ENCODE measurements around the gene AURKA.

The AURKA gene

DNA sequence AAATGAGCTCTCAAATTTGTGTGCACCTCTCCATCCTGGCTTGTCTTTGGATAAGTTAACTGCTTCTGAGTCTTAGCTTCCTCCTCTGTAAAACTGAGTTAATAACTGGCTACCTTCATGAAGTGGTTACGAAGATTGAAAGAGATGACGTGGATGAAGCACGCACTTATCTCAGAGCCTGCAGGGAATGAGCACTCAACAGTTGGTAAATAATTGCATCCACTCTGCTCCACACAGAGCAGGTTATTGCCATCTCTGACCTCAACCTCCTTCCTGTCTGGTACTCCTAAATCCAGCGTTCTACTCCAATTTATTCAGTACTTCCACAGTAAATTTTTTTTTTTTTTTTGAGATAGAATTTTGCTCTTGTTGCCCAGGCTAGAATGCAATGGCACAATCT, 6.9 kb downstream of the AURKA start:
- Histone ChIP-seq H3K9ac (ENCODE audit: low read length) (no peak overlapping the region), H3K79me2 (ENCODE audit: low read length) (peaks cover 78% of the 10 kb centered on the region), H3K27ac (ENCODE audit: low read length) (no peak overlapping the region), H3K9me3 (replicated peaks; ENCODE audit: insufficient read depth, low read length) (no peaks in the 10 kb centered on the region), H3K4me2 (ENCODE audit: low read depth, low read length) (no peak overlapping the region), H2AFZ (ENCODE audit: low read length) (no peak overlapping the region), H3K4me3 (ENCODE audit: low read length) (no peak overlapping the region), H3K27me3 (replicated peaks; ENCODE audit: insufficient read depth, low read length) (no peaks in the 10 kb centered on the region), H3K9me2 (replicated peaks; ENCODE audit: insufficient read depth, low read length) (no peaks in the 10 kb centered on the region), H3K4me1 (ENCODE audit: low read length) (no peaks in the 10 kb centered on the region), H3F3A (ENCODE audit: insufficient read depth, low read length) (no peaks in the 10 kb centered on the region), H3K36me3 (replicated peaks; ENCODE audit: insufficient read depth, low read length) (peaks cover 12% of the 10 kb centered on the region; the same call in 1 of the 2 replicates), H4K20me1 (ENCODE audit: insufficient read depth, low read length) (no peaks in the 10 kb centered on the region)
- TF ChIP-seq EZH2 (optimal IDR thresholded peaks at IDR 0.05; ENCODE audit: low read depth, low read length) = no peak
- TF ChIP-seq, protein P1, sequence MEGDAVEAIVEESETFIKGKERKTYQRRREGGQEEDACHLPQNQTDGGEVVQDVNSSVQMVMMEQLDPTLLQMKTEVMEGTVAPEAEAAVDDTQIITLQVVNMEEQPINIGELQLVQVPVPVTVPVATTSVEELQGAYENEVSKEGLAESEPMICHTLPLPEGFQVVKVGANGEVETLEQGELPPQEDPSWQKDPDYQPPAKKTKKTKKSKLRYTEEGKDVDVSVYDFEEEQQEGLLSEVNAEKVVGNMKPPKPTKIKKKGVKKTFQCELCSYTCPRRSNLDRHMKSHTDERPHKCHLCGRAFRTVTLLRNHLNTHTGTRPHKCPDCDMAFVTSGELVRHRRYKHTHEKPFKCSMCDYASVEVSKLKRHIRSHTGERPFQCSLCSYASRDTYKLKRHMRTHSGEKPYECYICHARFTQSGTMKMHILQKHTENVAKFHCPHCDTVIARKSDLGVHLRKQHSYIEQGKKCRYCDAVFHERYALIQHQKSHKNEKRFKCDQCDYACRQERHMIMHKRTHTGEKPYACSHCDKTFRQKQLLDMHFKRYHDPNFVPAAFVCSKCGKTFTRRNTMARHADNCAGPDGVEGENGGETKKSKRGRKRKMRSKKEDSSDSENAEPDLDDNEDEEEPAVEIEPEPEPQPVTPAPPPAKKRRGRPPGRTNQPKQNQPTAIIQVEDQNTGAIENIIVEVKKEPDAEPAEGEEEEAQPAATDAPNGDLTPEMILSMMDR (IDR thresholded peaks at IDR 0.05; ENCODE audit: low read length) = no peak
- TF ChIP-seq EZH2phosphoT487 (IDR thresholded peaks at IDR 0.05; ENCODE audit: low read length) = no peak
- no peak for DNase-seq

DNA sequence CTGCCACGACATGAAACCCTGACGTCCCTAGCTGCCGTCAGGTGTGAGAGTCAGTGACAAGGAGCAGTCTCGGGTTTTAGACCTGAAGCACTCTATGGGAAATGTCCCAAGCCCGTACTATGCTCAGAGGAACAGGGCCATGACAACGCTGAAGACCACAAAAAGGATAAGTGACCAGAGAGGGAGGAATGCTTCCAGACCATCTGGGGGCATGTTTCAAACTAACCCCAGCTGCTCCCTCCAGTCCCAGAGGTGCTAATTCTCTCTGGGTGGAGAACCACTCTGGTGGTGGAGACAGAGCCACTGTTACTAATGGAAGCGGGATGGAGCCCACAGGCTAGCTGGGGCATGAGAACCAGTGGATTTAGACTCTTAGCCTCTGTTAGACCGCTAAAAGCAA, 8.7 kb downstream of the AURKA start:
- H3K79me2 ChIP-seq (ENCODE audit: low read length) = peaks cover 74% of the 10 kb centered on the region
- no peaks in the 10 kb centered on the region for H3K4me1 ChIP-seq (ENCODE audit: low read length)
- no peaks in the 10 kb centered on the region for H3K9me3 ChIP-seq (replicated peaks; ENCODE audit: insufficient read depth, low read length)
- no peak overlapping the region for H3K4me3 ChIP-seq (ENCODE audit: low read length)
- H3K9me2 ChIP-seq (replicated peaks; ENCODE audit: insufficient read depth, low read length) = no peaks in the 10 kb centered on the region
- H3F3A ChIP-seq (ENCODE audit: insufficient read depth, low read length) = no peaks in the 10 kb centered on the region
- no peak overlapping the region for H3K27ac ChIP-seq (ENCODE audit: low read length)
- H2AFZ ChIP-seq (ENCODE audit: low read length) = no peak overlapping the region
- H3K27me3 ChIP-seq (replicated peaks; ENCODE audit: insufficient read depth, low read length) = no peaks in the 10 kb centered on the region
- TF ChIP-seq EZH2phosphoT487 (IDR thresholded peaks at IDR 0.05; ENCODE audit: low read length) = no peak
- TF ChIP-seq, protein P1 (IDR thresholded peaks at IDR 0.05; ENCODE audit: low read length) = no peak
- no peak for TF ChIP-seq EZH2 (optimal IDR thresholded peaks at IDR 0.05; ENCODE audit: low read depth, low read length)
- no peaks in the 10 kb centered on the region for H4K20me1 ChIP-seq (ENCODE audit: insufficient read depth, low read length)
- H3K36me3 ChIP-seq (replicated peaks; ENCODE audit: insufficient read depth, low read length) = peaks cover 20% of the 10 kb centered on the region
- no peak for DNase-seq
- no peak overlapping the region for H3K4me2 ChIP-seq (ENCODE audit: low read depth, low read length)
- H3K9ac ChIP-seq (ENCODE audit: low read length) = no peak overlapping the region

DNA sequence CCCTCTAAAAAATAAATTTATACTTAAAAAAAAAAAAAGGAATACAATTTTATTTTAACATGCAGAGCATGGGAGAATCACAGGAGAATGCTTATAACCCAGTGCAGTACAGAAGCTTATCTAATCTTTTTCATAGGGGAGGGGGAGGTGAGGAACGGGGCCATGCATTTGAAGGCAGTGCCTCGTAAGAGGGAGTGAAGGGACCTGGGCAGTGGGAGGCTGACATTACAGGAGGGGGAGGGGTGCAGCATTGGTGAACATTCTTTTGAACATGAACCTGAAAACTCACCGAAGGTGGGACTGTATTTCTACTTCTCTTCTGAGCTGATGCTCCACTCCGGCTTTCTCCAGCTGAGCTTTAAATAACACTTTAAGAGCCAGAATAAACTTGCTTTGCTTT, 9.3 kb downstream of the AURKA start:
- Histone ChIP-seq H3K9me2 (replicated peaks; ENCODE audit: insufficient read depth, low read length) (no peaks in the 10 kb centered on the region), H3K79me2 (ENCODE audit: low read length) (peaks cover 74% of the 10 kb centered on the region), H3K36me3 (replicated peaks; ENCODE audit: insufficient read depth, low read length) (peaks cover 25% of the 10 kb centered on the region)

More for the DNA sequence above, 9.3 kb downstream of the AURKA start:
- Histone ChIP-seq H3K27me3 (replicated peaks; ENCODE audit: insufficient read depth, low read length) (no peaks in the 10 kb centered on the region), H3K4me2 (ENCODE audit: low read depth, low read length) (no peak overlapping the region), H3K4me3 (ENCODE audit: low read length) (no peak overlapping the region), H3F3A (ENCODE audit: insufficient read depth, low read length) (no peaks in the 10 kb centered on the region), H4K20me1 (ENCODE audit: insufficient read depth, low read length) (no peaks in the 10 kb centered on the region), H3K27ac (ENCODE audit: low read length) (no peak overlapping the region), H3K4me1 (ENCODE audit: low read length) (no peaks in the 10 kb centered on the region), H3K9me3 (replicated peaks; ENCODE audit: insufficient read depth, low read length) (no peaks in the 10 kb centered on the region), H3K9ac (ENCODE audit: low read length) (no peak overlapping the region), H2AFZ (ENCODE audit: low read length) (no peak overlapping the region)
- TF ChIP-seq, protein P1 (IDR thresholded peaks at IDR 0.05; ENCODE audit: low read length) = no peak
- TF ChIP-seq EZH2 (optimal IDR thresholded peaks at IDR 0.05; ENCODE audit: low read depth, low read length) = no peak
- no peak for TF ChIP-seq EZH2phosphoT487 (IDR thresholded peaks at IDR 0.05; ENCODE audit: low read length)
- no peak for DNase-seq

All from MM.1S (cell line).